ENCODE measurements around the gene KRTAP10-10. TPM values are rescaled to one million over a fixed set of nuclear protein-coding genes. Genes with fewer than 3 reads are reported as not detected.
"Not testable (repeated sequence)": the region's sequence is repeated elsewhere in the genome, so short reads cannot be mapped to it uniquely, and the experiment has no call there.

The KRTAP10-10 gene
- total and polyA plus RNA-seq, 9 of the 15 experiments (the other 6 are each of a cell fraction or from before 2014, with no cell fraction given), result not detected

GRCh38 chr21:44661567-44661966, 24.4 kb downstream of the KRTAP10-10 start:
- H3K4me1 ChIP-seq (replicated peaks in 1 of 2; ENCODE audit: control insufficient read depth in 2 of 2, insufficient read depth in 2 of 2, low read length in 2 of 2); intact Hi-C loops (cut with micrococcal nuclease); H3K9me1 ChIP-seq (ENCODE audit: control insufficient read depth, insufficient read depth, low read length); H3K9ac ChIP-seq (ENCODE audit: insufficient read depth in 1 of 2, low read depth in 2 of 2, low read length in 2 of 2); H3K79me2 ChIP-seq (ENCODE audit: control insufficient read depth, insufficient read depth, low read length); H2AFZ ChIP-seq (ENCODE audit: low read depth, low read length); H3K9me3 ChIP-seq (replicated peaks; ENCODE audit: control insufficient read depth, insufficient read depth, low read depth, low read length); FAIRE-seq; H3K27me3 ChIP-seq (ENCODE audit: control insufficient read depth in 2 of 2, insufficient read depth in 2 of 2, low read length in 2 of 2); H3K36me3 ChIP-seq (ENCODE audit: control insufficient read depth, insufficient read depth, low read length); DNase-seq (ENCODE audit: extremely low read depth in 1 of 4, low spot score in 3 of 4); H4K20me1 ChIP-seq (replicated peaks; ENCODE audit: control insufficient read depth, insufficient read depth, low read length); POLR2A ChIA-PET; H3K4me2 ChIP-seq (ENCODE audit: insufficient read depth, low read length); H3K4me3 ChIP-seq; ATAC-seq; in situ Hi-C loops (cut with MboI); BruUV-seq (replicated peaks); CTCF ChIA-PET (ENCODE audit: low intra/inter-chr PET ratio); H3K27ac ChIP-seq (ENCODE audit: extremely low read depth, low read depth, low read length): not testable (repeated sequence)
- whole genome bisulfite sequencing (ENCODE audit: insufficient coverage, low coverage, missing lambda C conversion rate), result 2% methylated on average over 7 of the region's 7 CpGs

GRCh38 chr21:44664691-44665090, 27.5 kb downstream of the KRTAP10-10 start:
- intact Hi-C loops (cut with micrococcal nuclease) (no loop called here), in situ Hi-C loops (cut with MboI) (no loop called here)
- Histone ChIP-seq H3K4me1 (replicated peaks in 1 of 2; ENCODE audit: control insufficient read depth in 2 of 2, insufficient read depth in 2 of 2, low read length in 2 of 2) (no peaks in the 10 kb centered on the region), H3K9me1 (ENCODE audit: control insufficient read depth, insufficient read depth, low read length) (no peaks in the 10 kb centered on the region), H3K27me3 (ENCODE audit: control insufficient read depth in 2 of 2, insufficient read depth in 2 of 2, low read length in 2 of 2) (no peaks in the 10 kb centered on the region), H3K4me3 (no peak overlapping the region), H2AFZ (ENCODE audit: low read depth, low read length) (no peak overlapping the region), H3K79me2 (ENCODE audit: control insufficient read depth, insufficient read depth, low read length) (no peaks in the 10 kb centered on the region), H3K9me3 (replicated peaks; ENCODE audit: control insufficient read depth, insufficient read depth, low read depth, low read length) (no peaks in the 10 kb centered on the region), H3K27ac (ENCODE audit: extremely low read depth, low read depth, low read length) (no peak overlapping the region), H3K9ac (ENCODE audit: insufficient read depth in 1 of 2, low read depth in 2 of 2, low read length in 2 of 2) (no peak overlapping the region), H3K4me2 (ENCODE audit: insufficient read depth, low read length) (no peak overlapping the region), H4K20me1 (replicated peaks; ENCODE audit: control insufficient read depth, insufficient read depth, low read length) (no peaks in the 10 kb centered on the region), H3K36me3 (ENCODE audit: control insufficient read depth, insufficient read depth, low read length) (no peaks in the 10 kb centered on the region)
- no TSS peak for BruUV-seq (replicated peaks)
- FAIRE-seq (no peak), DNase-seq (ENCODE audit: extremely low read depth in 1 of 4, low spot score in 3 of 4) (no peak), ATAC-seq (no peak)
- 1% methylated on average over 5 of the region's 5 CpGs for WGBS (ENCODE audit: insufficient coverage, low coverage, missing lambda C conversion rate)
- ChIA-PET POLR2A (no interaction called here), CTCF (ENCODE audit: low intra/inter-chr PET ratio) (no interaction called here)
- no peak for TF ChIP-seq NCOA2 (IDR thresholded peaks at IDR 0.05; ENCODE audit: partially characterized antibody in 2 of 2)
- TF ChIP-seq ID3 (CRISPR knock-in tag; IDR thresholded peaks at IDR 0.05), result no peak
- TF ChIP-seq ID3 (tag; IDR thresholded peaks at IDR 0.05), result no peak
- TF ChIP-seq E2F1 (CRISPR knock-in tag; IDR thresholded peaks at IDR 0.05), result no peak
- TF ChIP-seq ZNF444 (CRISPR knock-in tag; IDR thresholded peaks at IDR 0.05), result no peak
- no peak for TF ChIP-seq SNAPC5 (CRISPR knock-in tag; IDR thresholded peaks at IDR 0.05)
- TF ChIP-seq JUNB (CRISPR knock-in tag; conservative IDR thresholded peaks at IDR 0.05), result no peak
- TF ChIP-seq YBX1 (IDR thresholded peaks at IDR 0.05), result no peak
- no peak for TF ChIP-seq KLF13 (tag; IDR thresholded peaks at IDR 0.05; ENCODE audit: borderline replicate concordance, low read depth)
- no peak for TF ChIP-seq RB1 (IDR thresholded peaks at IDR 0.05; ENCODE audit: low read depth)
- no peak for TF ChIP-seq CGGBP1 (CRISPR knock-in tag; IDR thresholded peaks at IDR 0.05)
- TF ChIP-seq FOXA3 (CRISPR knock-in tag; conservative IDR thresholded peaks at IDR 0.05 in 1 of 2, IDR thresholded peaks at IDR 0.05 in 1 of 2), result no peak
- TF ChIP-seq SMARCA4 (IDR thresholded peaks at IDR 0.05), result no peak
- TF ChIP-seq NFE2L1 (tag; IDR thresholded peaks at IDR 0.05; ENCODE audit: borderline replicate concordance, low read depth), result no peak

All from K562 (cell line).